ENCODE data around the gene KCNG2. TPM values are rescaled to one million over a fixed set of nuclear protein-coding genes. Genes with fewer than 3 reads are reported as not detected.

KCNG2 gene
- total and polyA plus RNA-seq, 2 of the 8 experiments (the other 6 are each of a cell fraction or from before 2014, with no cell fraction given) = 0.19 to 0.74 TPM

DNA sequence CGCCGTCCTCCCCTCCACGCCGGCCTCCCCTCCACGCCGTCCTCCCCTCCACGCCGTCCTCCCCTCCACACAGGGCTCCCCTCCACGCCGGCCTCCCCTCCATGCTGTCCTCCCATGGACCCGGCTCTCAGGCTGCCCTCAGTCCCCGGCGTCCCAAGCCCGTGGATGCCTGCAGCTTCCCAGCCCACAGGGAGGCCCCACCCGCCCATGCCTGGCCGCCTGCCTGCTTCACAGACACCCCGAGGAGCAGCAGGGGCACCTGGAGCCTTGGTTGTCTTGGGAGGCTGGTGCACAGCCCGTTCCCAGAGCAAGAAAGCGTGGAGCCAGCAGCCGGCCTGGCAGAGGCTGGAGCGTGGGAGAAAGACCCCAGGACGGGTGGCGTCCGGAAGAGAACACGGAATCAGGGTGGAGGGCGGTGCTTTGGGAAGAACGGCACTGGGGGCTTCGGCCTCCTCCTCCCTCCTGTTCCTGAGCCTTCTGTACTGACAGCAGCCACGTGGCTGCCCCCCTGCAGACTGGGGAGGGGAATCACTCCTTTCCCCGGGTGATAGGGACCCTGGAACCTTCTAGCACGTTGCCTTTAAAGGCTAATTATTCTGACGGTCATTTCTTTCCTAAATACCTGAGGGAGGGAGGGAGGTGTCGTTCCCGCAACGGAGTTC is 26.2 kb upstream of the KCNG2 start (continued):
- TF ChIP-seq SP2 (IDR thresholded peaks at IDR 0.05; ENCODE audit: low read length) = no peak

All from H1 (cell line).